ENCODE data around the gene CCDC158. TPM values are rescaled to one million over a fixed set of nuclear protein-coding genes. Genes with fewer than 3 reads are reported as not detected.

Gene CCDC158
- total and polyA plus RNA-seq, 4 donors: 0.63 to 1.9 (median 1.4) TPM

- H3K36me3 ChIP-seq (ENCODE audit: control insufficient read depth in 1 of 2, insufficient read depth in 2 of 2, low read length in 1 of 2): no peaks in the 10 kb centered on the region
- H3K27me3 ChIP-seq (ENCODE audit: control insufficient read depth in 1 of 2, insufficient read depth in 2 of 2, low read length in 1 of 2): no peaks in the 10 kb centered on the region
- intact Hi-C loops (cut with DNase I): no loop called here
- ATAC-seq (ENCODE audit: low FRiP score): no peak
- no peak overlapping the region for H3K4me3 ChIP-seq (ENCODE audit: low read length in 2 of 2)
- H3K27ac ChIP-seq (ENCODE audit: low read depth in 1 of 2, low read length in 2 of 2): no peak overlapping the region
- WGBS, 2 donors: 96% methylated on average over 2 of the region's 2 CpGs
- no peaks in the 10 kb centered on the region for H3K4me1 ChIP-seq (ENCODE audit: control insufficient read depth in 1 of 2, insufficient read depth in 2 of 2, low read length in 2 of 2)
- no peak for DNase-seq
- no peaks in the 10 kb centered on the region for H3K9me3 ChIP-seq (ENCODE audit: control insufficient read depth, low read length)
These were observed 32.3 kb upstream of the CCDC158 start for GRCh38 chr4:76453232-76453631.

DNA sequence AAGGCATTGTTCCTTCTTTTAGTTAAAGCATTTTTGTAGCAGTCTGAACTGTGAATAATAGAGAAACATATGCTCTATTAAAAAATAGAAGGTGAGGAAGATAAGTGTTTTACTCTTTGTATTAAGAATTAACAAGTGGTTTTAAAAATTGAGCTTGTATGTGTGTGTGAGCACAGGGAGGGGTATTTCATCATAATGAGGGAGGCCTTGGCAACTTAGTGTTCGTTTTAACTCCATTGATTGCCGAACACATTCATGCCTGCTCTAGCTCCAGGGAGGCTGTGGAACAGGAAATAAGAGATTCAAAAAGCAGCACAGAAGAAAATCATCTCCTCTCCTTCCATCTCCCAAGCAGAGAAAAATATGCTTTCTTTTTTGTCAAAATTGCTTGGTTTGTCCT is 28.9 kb upstream of the CCDC158 start:
- Histone ChIP-seq H3K36me3 (ENCODE audit: control insufficient read depth in 1 of 2, insufficient read depth in 2 of 2, low read length in 1 of 2) (no peaks in the 10 kb centered on the region), H3K4me1 (ENCODE audit: control insufficient read depth in 1 of 2, insufficient read depth in 2 of 2, low read length in 2 of 2) (no peaks in the 10 kb centered on the region), H3K27ac (ENCODE audit: low read depth in 1 of 2, low read length in 2 of 2) (no peak overlapping the region), H3K9me3 (ENCODE audit: control insufficient read depth, low read length) (no peaks in the 10 kb centered on the region), H3K4me3 (ENCODE audit: low read length in 2 of 2) (no peak overlapping the region), H3K27me3 (ENCODE audit: control insufficient read depth in 1 of 2, insufficient read depth in 2 of 2, low read length in 1 of 2) (no peaks in the 10 kb centered on the region)
- WGBS, 2 donors: 45 to 47% methylated on average over 2 of the region's 2 CpGs
- DNase-seq (no peak), ATAC-seq (ENCODE audit: low FRiP score) (no peak)
- intact Hi-C loops (cut with DNase I): no loop called here

GRCh38 chr4:76449362-76449767 is 28.4 kb upstream of the CCDC158 start:
- Histone ChIP-seq H3K4me3 (ENCODE audit: low read length in 2 of 2) (no peak overlapping the region), H3K27ac (ENCODE audit: low read depth in 1 of 2, low read length in 2 of 2) (no peak overlapping the region), H3K4me1 (ENCODE audit: control insufficient read depth in 1 of 2, insufficient read depth in 2 of 2, low read length in 2 of 2) (no peaks in the 10 kb centered on the region), H3K36me3 (ENCODE audit: control insufficient read depth in 1 of 2, insufficient read depth in 2 of 2, low read length in 1 of 2) (no peaks in the 10 kb centered on the region), H3K27me3 (ENCODE audit: control insufficient read depth in 1 of 2, insufficient read depth in 2 of 2, low read length in 1 of 2) (no peaks in the 10 kb centered on the region), H3K9me3 (ENCODE audit: control insufficient read depth, low read length) (no peaks in the 10 kb centered on the region)
- DNase-seq: no peak
- WGBS, 2 donors: 26 to 32% methylated on average over 3 of the region's 3 CpGs
- intact Hi-C loops (cut with DNase I): no loop called here
- no peak for ATAC-seq (ENCODE audit: low FRiP score)

GRCh38 chr4:76448211-76448610 is 27.3 kb upstream of the CCDC158 start:
- intact Hi-C loops (cut with DNase I): no loop called here
- Histone ChIP-seq H3K9me3 (ENCODE audit: control insufficient read depth, low read length) (no peaks in the 10 kb centered on the region), H3K36me3 (ENCODE audit: control insufficient read depth in 1 of 2, insufficient read depth in 2 of 2, low read length in 1 of 2) (no peaks in the 10 kb centered on the region), H3K4me3 (ENCODE audit: low read length in 2 of 2) (no peak overlapping the region), H3K4me1 (ENCODE audit: control insufficient read depth in 1 of 2, insufficient read depth in 2 of 2, low read length in 2 of 2) (no peaks in the 10 kb centered on the region), H3K27me3 (ENCODE audit: control insufficient read depth in 1 of 2, insufficient read depth in 2 of 2, low read length in 1 of 2) (no peaks in the 10 kb centered on the region), H3K27ac (ENCODE audit: low read depth in 1 of 2, low read length in 2 of 2) (peak overlapping the region in 1 of 2 donors; percentile 33)
- ATAC-seq (ENCODE audit: low FRiP score) (peak; percentile 17), DNase-seq (no peak)
- WGBS, 2 donors: 66 to 74% methylated on average over 3 of the region's 3 CpGs

DNA sequence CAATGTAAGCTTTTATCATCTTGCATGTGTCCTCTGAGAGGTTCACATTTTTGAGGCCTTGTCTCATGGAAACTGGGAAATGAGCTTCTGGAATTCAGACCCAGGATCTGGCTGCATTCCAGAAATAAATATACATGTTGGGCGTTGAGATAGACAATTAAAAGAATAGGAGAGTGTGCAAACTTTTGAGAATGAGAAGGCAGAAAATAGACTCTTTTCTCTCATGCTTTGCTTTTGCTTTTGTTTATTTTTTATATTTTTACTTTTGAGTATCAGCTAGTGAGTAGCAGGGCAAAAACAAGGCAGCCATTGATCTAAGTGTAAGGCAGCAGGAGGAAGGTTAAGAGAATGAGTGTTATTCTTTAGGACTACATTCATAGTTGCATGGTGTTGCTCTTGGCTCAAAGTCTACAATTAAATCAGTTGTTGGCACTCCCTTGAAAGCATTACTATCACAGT is 26.5 kb upstream of the CCDC158 start:
- ATAC-seq (ENCODE audit: low FRiP score): no peak
- Histone ChIP-seq H3K9me3 (ENCODE audit: control insufficient read depth, low read length) (no peaks in the 10 kb centered on the region), H3K4me1 (ENCODE audit: control insufficient read depth in 1 of 2, insufficient read depth in 2 of 2, low read length in 2 of 2) (no peaks in the 10 kb centered on the region), H3K27ac (ENCODE audit: low read depth in 1 of 2, low read length in 2 of 2) (no peak overlapping the region), H3K4me3 (ENCODE audit: low read length in 2 of 2) (no peak overlapping the region), H3K36me3 (ENCODE audit: control insufficient read depth in 1 of 2, insufficient read depth in 2 of 2, low read length in 1 of 2) (no peaks in the 10 kb centered on the region), H3K27me3 (ENCODE audit: control insufficient read depth in 1 of 2, insufficient read depth in 2 of 2, low read length in 1 of 2) (no peaks in the 10 kb centered on the region)
- 3 to 5% methylated on average over 1 of the region's 1 CpG for WGBS, 2 donors
- intact Hi-C loops (cut with DNase I): no loop called here
- no peak for DNase-seq

- WGBS, 2 donors: 92 to 99% methylated on average over 2 of the region's 2 CpGs
- Histone ChIP-seq H3K4me1 (ENCODE audit: control insufficient read depth in 1 of 2, insufficient read depth in 2 of 2, low read length in 2 of 2) (no peaks in the 10 kb centered on the region), H3K27me3 (ENCODE audit: control insufficient read depth in 1 of 2, insufficient read depth in 2 of 2, low read length in 1 of 2) (no peaks in the 10 kb centered on the region), H3K4me3 (ENCODE audit: low read length in 2 of 2) (no peak overlapping the region), H3K27ac (ENCODE audit: low read depth in 1 of 2, low read length in 2 of 2) (no peak overlapping the region), H3K36me3 (ENCODE audit: control insufficient read depth in 1 of 2, insufficient read depth in 2 of 2, low read length in 1 of 2) (no peaks in the 10 kb centered on the region), H3K9me3 (ENCODE audit: control insufficient read depth, low read length) (no peaks in the 10 kb centered on the region)
- ATAC-seq (ENCODE audit: low FRiP score) (no peak), DNase-seq (no peak)
- intact Hi-C loops (cut with DNase I): no loop called here
These were observed 25.0 kb upstream of the CCDC158 start for GRCh38 chr4:76445911-76446310.

DNA sequence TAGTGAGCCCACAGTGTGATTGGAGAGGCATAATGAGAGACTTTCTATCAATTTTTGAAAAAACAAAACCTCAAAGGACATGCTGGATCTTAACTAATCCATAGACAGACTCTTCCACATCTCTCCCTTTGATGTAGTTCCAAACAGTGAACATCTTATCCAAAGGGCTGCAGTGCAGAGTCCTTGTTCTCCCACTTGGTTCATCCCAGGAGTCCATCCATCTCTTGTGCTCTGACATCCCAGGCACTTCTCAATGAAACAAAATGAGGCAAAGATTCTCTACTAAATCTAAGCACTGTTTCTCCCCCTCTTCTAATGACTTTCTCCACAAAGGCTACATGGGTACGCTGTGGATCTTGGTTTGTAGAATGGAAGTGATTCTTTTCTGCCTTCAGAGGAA is 22.4 kb upstream of the CCDC158 start:
- WGBS, 2 donors: 92 to 94% methylated on average over 1 of the region's 1 CpG
- ATAC-seq (ENCODE audit: low FRiP score): no peak

GRCh38 chr4:76442807-76443206 is 21.9 kb upstream of the CCDC158 start:
- WGBS, 2 donors: 95% methylated on average over 3 of the region's 3 CpGs
- no peak for DNase-seq

More for the DNA sequence above, 22.4 kb upstream of the CCDC158 start:
- Histone ChIP-seq H3K9me3 (ENCODE audit: control insufficient read depth, low read length) (no peaks in the 10 kb centered on the region), H3K4me1 (ENCODE audit: control insufficient read depth in 1 of 2, insufficient read depth in 2 of 2, low read length in 2 of 2) (no peaks in the 10 kb centered on the region), H3K27me3 (ENCODE audit: control insufficient read depth in 1 of 2, insufficient read depth in 2 of 2, low read length in 1 of 2) (no peaks in the 10 kb centered on the region), H3K4me3 (ENCODE audit: low read length in 2 of 2) (no peak overlapping the region), H3K36me3 (ENCODE audit: control insufficient read depth in 1 of 2, insufficient read depth in 2 of 2, low read length in 1 of 2) (no peaks in the 10 kb centered on the region), H3K27ac (ENCODE audit: low read depth in 1 of 2, low read length in 2 of 2) (no peak overlapping the region)
- DNase-seq: no peak
- intact Hi-C loops (cut with DNase I): no loop called here

GRCh38 chr4:76441881-76442280 is 20.9 kb upstream of the CCDC158 start:
- H3K4me3 ChIP-seq (ENCODE audit: low read length in 2 of 2): no peak overlapping the region
- DNase-seq (no peak), ATAC-seq (ENCODE audit: low FRiP score) (no peak)
- H3K36me3 ChIP-seq (ENCODE audit: control insufficient read depth in 1 of 2, insufficient read depth in 2 of 2, low read length in 1 of 2): no peaks in the 10 kb centered on the region
- no peak overlapping the region for H3K27ac ChIP-seq (ENCODE audit: low read depth in 1 of 2, low read length in 2 of 2)
- peaks cover 0 to 4% of the 10 kb centered on the region in 2 donors for H3K4me1 ChIP-seq (ENCODE audit: control insufficient read depth in 1 of 2, insufficient read depth in 2 of 2, low read length in 2 of 2)
- H3K27me3 ChIP-seq (ENCODE audit: control insufficient read depth in 1 of 2, insufficient read depth in 2 of 2, low read length in 1 of 2): no peaks in the 10 kb centered on the region
- intact Hi-C loops (cut with DNase I): no loop called here
- 82 to 83% methylated on average over 9 of the region's 9 CpGs for WGBS, 2 donors
- no peaks in the 10 kb centered on the region for H3K9me3 ChIP-seq (ENCODE audit: control insufficient read depth, low read length)

More at GRCh38 chr4:76442807-76443206, 21.9 kb upstream of the CCDC158 start:
- H3K9me3 ChIP-seq (ENCODE audit: control insufficient read depth, low read length): no peaks in the 10 kb centered on the region
- intact Hi-C loops (cut with DNase I): no loop called here
- H3K36me3 ChIP-seq (ENCODE audit: control insufficient read depth in 1 of 2, insufficient read depth in 2 of 2, low read length in 1 of 2): no peaks in the 10 kb centered on the region
- no peak overlapping the region for H3K27ac ChIP-seq (ENCODE audit: low read depth in 1 of 2, low read length in 2 of 2)
- ATAC-seq (ENCODE audit: low FRiP score): no peak
- H3K27me3 ChIP-seq (ENCODE audit: control insufficient read depth in 1 of 2, insufficient read depth in 2 of 2, low read length in 1 of 2): no peaks in the 10 kb centered on the region
- H3K4me1 ChIP-seq (ENCODE audit: control insufficient read depth in 1 of 2, insufficient read depth in 2 of 2, low read length in 2 of 2): peaks cover 0 to 1% of the 10 kb centered on the region in 2 donors
- H3K4me3 ChIP-seq (ENCODE audit: low read length in 2 of 2): no peak overlapping the region
